Adipocyte (in vitro differentiated cells): ENCODE data around the gene USP2.

Source experiments
- DNase-seq: peaks from one replicate; pipeline ENCODE4 v3.0.0-alpha.2; 2015; ENCODE audit warnings: low read depth
- H3K27me3 ChIP-seq: replicated peaks from 2 replicates; pipeline ENCODE4 v1.7.0; 2013; ENCODE audit warnings: mild to moderate bottlenecking, low read length, moderate library complexity; ENCODE audit not compliant: control insufficient read depth, insufficient read depth
- H3K36me3 ChIP-seq: 2 replicates; pipeline ENCODE4 v1.7.0; 2013; ENCODE audit warnings: low read length, mild to moderate bottlenecking, moderate library complexity; ENCODE audit not compliant: control insufficient read depth, insufficient read depth, severe bottlenecking
- H3K4me1 ChIP-seq: 2 replicates; pipeline ENCODE4 v1.7.0; 2013; ENCODE audit warnings: mild to moderate bottlenecking, low read length, moderate library complexity; ENCODE audit not compliant: control insufficient read depth, insufficient read depth
- H3K4me3 ChIP-seq: 2 replicates; pipeline ENCODE4 v1.7.0; 2013; ENCODE audit warnings: mild to moderate bottlenecking, low read length, moderate library complexity
- H3K9ac ChIP-seq: 2 replicates; pipeline ENCODE4 v1.7.0; 2013; ENCODE audit warnings: mild to moderate bottlenecking, low read length, moderate library complexity
- H3K9me3 ChIP-seq: 2 replicates; pipeline ENCODE4 v1.7.0; 2013; ENCODE audit warnings: mild to moderate bottlenecking, low read length, moderate library complexity; ENCODE audit not compliant: control insufficient read depth

USP2 gene

DNA sequence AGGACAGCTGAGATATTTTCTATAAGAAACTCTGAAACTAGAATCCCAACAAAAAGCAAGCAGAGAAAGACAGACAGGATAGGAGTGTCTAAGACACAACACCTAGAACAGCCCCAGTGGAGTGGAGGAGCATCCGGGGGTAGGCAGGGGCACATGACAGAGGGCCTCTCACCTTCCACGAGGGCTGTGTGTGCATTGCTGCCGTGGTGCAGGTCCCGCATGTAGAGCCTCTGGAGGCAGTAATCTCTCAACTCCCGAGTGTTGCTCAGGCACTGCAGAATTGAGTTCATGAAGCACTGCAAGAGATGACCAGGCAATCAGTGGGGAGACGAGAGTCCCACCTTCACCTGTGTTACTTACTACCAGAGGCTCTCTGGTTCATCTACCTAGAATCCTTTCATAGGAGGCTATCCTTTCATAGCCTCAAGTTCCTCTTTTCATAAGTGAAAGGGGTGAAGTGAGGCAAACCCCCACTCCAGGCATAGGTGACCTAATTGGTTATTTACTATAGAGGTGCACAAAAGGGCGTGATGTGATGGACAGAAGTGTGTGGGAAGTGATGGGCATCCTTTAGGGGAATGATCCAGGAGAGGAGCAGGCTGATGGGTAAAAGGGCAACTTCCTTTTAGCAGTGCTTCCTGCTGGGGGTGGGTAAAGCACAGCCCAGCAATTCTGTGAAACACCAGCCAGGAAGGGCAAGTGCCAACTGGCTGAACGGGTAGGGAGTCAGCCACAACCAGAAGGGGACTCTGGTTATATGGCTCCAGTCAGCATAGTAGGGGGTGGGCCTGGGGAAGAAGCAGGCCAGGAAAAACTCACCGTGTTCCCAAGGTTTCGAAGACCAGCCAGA lies 21.9 kb downstream of the USP2 start:
- Histone ChIP-seq H3K9me3 (no peaks in the 10 kb centered on the region), H3K4me3 (no peak overlapping the region), H3K27me3 (no peaks in the 10 kb centered on the region), H3K36me3 (peaks cover 3% of the 10 kb centered on the region), H3K9ac (no peak overlapping the region), H3K4me1 (peaks cover 44% of the 10 kb centered on the region)
- no peak for DNase-seq

DNA sequence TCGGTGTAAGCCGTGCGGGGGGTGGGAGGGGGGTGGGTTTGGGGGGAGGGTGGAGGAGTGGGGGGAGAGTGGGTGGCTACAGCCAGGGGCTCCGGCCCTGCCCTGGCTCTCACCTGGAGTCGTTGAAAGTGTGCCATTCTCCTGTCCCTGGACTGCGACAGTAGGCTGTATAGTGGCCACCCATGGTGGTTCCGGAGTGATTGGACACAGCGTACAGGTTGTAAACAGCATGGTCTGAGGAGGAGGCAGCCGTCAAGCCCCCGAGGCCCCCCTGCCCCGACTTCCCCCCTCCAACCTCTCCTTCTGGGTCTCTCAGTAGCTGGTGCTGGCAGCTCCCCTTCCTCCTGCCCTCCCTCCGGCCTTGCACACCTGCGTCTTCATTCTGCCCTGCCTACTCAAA lies 24.4 kb downstream of the USP2 start:
- DNase-seq = no peak
- Histone ChIP-seq H3K9me3 (no peaks in the 10 kb centered on the region), H3K9ac (peak overlapping the region; percentile 86), H3K27me3 (peaks cover 6% of the 10 kb centered on the region), H3K36me3 (peaks cover 3% of the 10 kb centered on the region), H3K4me1 (peaks cover 25% of the 10 kb centered on the region), H3K4me3 (no peak overlapping the region)

GRCh38 chr11:119356349-119357031 lies 25.0 kb downstream of the USP2 start:
- Histone ChIP-seq H3K4me3 (peak overlapping the region; percentile 85), H3K4me1 (peaks cover 19% of the 10 kb centered on the region), H3K9me3 (no peaks in the 10 kb centered on the region), H3K27me3 (peaks cover 12% of the 10 kb centered on the region), H3K9ac (peak overlapping the region; percentile 86), H3K36me3 (peaks cover 3% of the 10 kb centered on the region)
- DNase-seq = peak; percentile 93

- Histone ChIP-seq H3K36me3 (peaks cover 3% of the 10 kb centered on the region), H3K4me3 (no peak overlapping the region), H3K4me1 (peaks cover 12% of the 10 kb centered on the region), H3K27me3 (peaks cover 20% of the 10 kb centered on the region), H3K9ac (no peak overlapping the region), H3K9me3 (no peaks in the 10 kb centered on the region)
- DNase-seq = no peak
These were observed 26.2 kb downstream of the USP2 start for GRCh38 chr11:119355091-119355843.

- Histone ChIP-seq H3K9ac (no peak overlapping the region), H3K9me3 (no peaks in the 10 kb centered on the region), H3K36me3 (no peaks in the 10 kb centered on the region), H3K4me1 (peaks cover 6% of the 10 kb centered on the region), H3K4me3 (no peak overlapping the region), H3K27me3 (peaks cover 23% of the 10 kb centered on the region)
- DNase-seq = no peak
These were observed 28.6 kb downstream of the USP2 start for GRCh38 chr11:119352857-119353260.

- Histone ChIP-seq H3K27me3 (peaks cover 23% of the 10 kb centered on the region), H3K36me3 (no peaks in the 10 kb centered on the region), H3K9ac (no peak overlapping the region), H3K9me3 (no peaks in the 10 kb centered on the region), H3K4me1 (peaks cover 15% of the 10 kb centered on the region), H3K4me3 (no peak overlapping the region)
- DNase-seq = no peak
These were observed 30.3 kb downstream of the USP2 start for GRCh38 chr11:119351232-119351631.

- Histone ChIP-seq H3K36me3 (no peaks in the 10 kb centered on the region), H3K4me1 (peaks cover 15% of the 10 kb centered on the region), H3K9ac (no peak overlapping the region), H3K4me3 (no peak overlapping the region), H3K27me3 (peaks cover 23% of the 10 kb centered on the region), H3K9me3 (no peaks in the 10 kb centered on the region)
- DNase-seq = no peak
These were observed 31.2 kb downstream of the USP2 start for GRCh38 chr11:119350302-119350701.

- H3K27me3 ChIP-seq = peaks cover 18% of the 10 kb centered on the region
- peaks cover 18% of the 10 kb centered on the region for H3K4me1 ChIP-seq
- H3K4me3 ChIP-seq = no peak overlapping the region
- no peak overlapping the region for H3K9ac ChIP-seq
- no peaks in the 10 kb centered on the region for H3K9me3 ChIP-seq
- no peaks in the 10 kb centered on the region for H3K36me3 ChIP-seq
- no peak for DNase-seq
These were observed 33.4 kb downstream of the USP2 start for GRCh38 chr11:119347940-119348605.

GRCh38 chr11:119347242-119347641 lies 34.2 kb downstream of the USP2 start:
- H3K4me3 ChIP-seq = no peak overlapping the region
- no peaks in the 10 kb centered on the region for H3K36me3 ChIP-seq
- peaks cover 18% of the 10 kb centered on the region for H3K27me3 ChIP-seq
- no peak overlapping the region for H3K9ac ChIP-seq
- peak; percentile 46 for DNase-seq
- H3K9me3 ChIP-seq = no peaks in the 10 kb centered on the region
- H3K4me1 ChIP-seq = peaks cover 18% of the 10 kb centered on the region

DNA sequence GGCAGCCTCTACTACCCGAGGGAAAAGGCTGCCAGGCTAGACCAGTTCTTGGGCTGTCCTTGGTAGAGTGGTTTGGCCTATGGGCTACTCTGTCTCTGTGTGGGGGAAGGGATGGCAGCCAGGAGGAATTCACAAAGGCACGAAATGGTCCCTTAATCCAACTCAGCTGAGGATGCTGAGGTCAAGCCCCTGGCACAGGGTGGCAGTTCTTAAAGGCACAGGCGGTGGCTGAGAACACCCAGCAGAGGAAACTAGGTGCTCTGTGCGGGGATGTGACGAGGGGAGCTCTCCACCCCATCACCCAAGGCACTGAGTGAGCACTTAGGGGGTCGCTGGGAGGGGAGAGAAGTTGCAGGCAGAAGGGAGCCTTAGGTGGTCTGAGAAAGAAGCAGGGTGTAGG lies 34.9 kb downstream of the USP2 start, which contains the start of gene MFRP:
TSS of gene MFRP (minus strand) at position 101 of the 400 bp plus-strand sequence. CDS start 192 bp downstream, outside the sequence.
- no peak for DNase-seq
- H3K9me3 ChIP-seq = no peaks in the 10 kb centered on the region
- H3K9ac ChIP-seq = no peak within 1 kb of the TSS
- H3K36me3 ChIP-seq = no peaks in the 10 kb centered on the region
- no peak within 1 kb of the TSS for H3K4me3 ChIP-seq
- peaks cover 18% of the 10 kb centered on the region for H3K4me1 ChIP-seq
- peaks cover 17% of the 10 kb centered on the region for H3K27me3 ChIP-seq
